GM21576 (cell line): ENCODE data around the gene MOSMO.
A peak's percentile ranks its signal among the peaks of the same experiment; 100 is the strongest.

Experiments
- ATAC-seq: cut with Tn5 transposase; IDR thresholded peaks from one replicate; pipeline ENCODE4 v1.9.1; 2021; ENCODE audit warnings: mild to moderate bottlenecking, moderate library complexity; ENCODE audit not compliant: unreplicated experiment

The MOSMO gene

GRCh38 chr16:22007509-22008214, at the start of gene MOSMO:
TSS of gene MOSMO (plus strand) at chr16:22008111. CDS start at chr16:22008302, 191 bp downstream.
- ATAC-seq = peak; percentile 48

GRCh38 chr16:21959050-21959449, 48.9 kb upstream of the MOSMO start:
- ATAC-seq = no peak

- no peak for ATAC-seq
These were observed 45.4 kb upstream of the MOSMO start for GRCh38 chr16:21962475-21962874.

- ATAC-seq = no peak
These were observed 44.0 kb upstream of the MOSMO start for GRCh38 chr16:21963887-21964286.

GRCh38 chr16:21964353-21964752, 43.6 kb upstream of the MOSMO start:
- no peak for ATAC-seq

- no peak for ATAC-seq
These were observed 36.1 kb upstream of the MOSMO start for GRCh38 chr16:21971856-21972255.

- ATAC-seq = no peak
These were observed 34.0 kb upstream of the MOSMO start for GRCh38 chr16:21973945-21974344.

GRCh38 chr16:21980032-21980431, 27.9 kb upstream of the MOSMO start:
- ATAC-seq = no peak

- ATAC-seq = no peak
These were observed 25.8 kb upstream of the MOSMO start for GRCh38 chr16:21982108-21982507.

- no peak for ATAC-seq
These were observed 23.8 kb upstream of the MOSMO start for GRCh38 chr16:21984062-21984461.

- no peak for ATAC-seq
These were observed 22.4 kb upstream of the MOSMO start for GRCh38 chr16:21985524-21985923.

GRCh38 chr16:21986692-21987246, 21.1 kb upstream of the MOSMO start:
- no peak for ATAC-seq

GRCh38 chr16:21987498-21987897, 20.4 kb upstream of the MOSMO start:
- ATAC-seq = no peak

- ATAC-seq = no peak
These were observed 18.8 kb upstream of the MOSMO start for GRCh38 chr16:21989133-21989532.

- ATAC-seq = no peak
These were observed 18.2 kb upstream of the MOSMO start for GRCh38 chr16:21989751-21990150.

GRCh38 chr16:21990381-21990944, 17.4 kb upstream of the MOSMO start:
- no peak for ATAC-seq

- no peak for ATAC-seq
These were observed 16.3 kb upstream of the MOSMO start for GRCh38 chr16:21991621-21992020.

- ATAC-seq = no peak
These were observed 12.9 kb upstream of the MOSMO start for GRCh38 chr16:21994856-21995465.

- ATAC-seq = no peak
These were observed 10.8 kb upstream of the MOSMO start for GRCh38 chr16:21996923-21997696.

- ATAC-seq = no peak
These were observed 10.0 kb upstream of the MOSMO start for GRCh38 chr16:21997697-21998480.
